ENCODE data around the gene LENG8.

DNA sequence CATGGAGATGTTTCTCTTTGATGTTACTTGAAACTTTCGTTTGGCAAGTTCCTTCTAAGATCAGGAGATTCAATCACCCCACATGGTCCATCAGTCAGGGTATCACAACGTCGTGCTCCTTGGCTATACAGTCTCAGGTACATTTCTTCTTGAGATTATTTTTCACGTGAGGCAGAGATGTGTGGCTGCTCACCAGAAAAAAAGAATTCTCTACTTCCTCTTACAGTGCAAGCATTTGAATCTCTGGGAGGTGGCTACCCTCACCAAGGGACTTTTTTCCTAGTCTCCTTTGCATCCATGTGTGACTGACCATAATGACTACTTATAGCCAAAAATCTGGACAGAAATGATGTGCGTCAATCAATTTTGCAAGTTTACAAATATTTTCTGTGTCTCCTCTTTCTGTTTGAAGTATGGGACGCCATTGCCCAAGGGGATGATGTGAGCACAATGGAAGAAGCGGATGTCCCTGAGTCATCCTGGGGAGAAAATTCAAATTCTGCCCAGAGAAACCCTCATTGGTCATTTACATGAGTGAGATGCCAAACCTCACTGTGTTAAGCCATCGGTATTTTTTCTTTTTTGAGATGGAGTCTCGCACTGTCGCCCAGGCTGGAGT, 45.1 kb downstream of the LENG8 start:
- no peak for TF ChIP-seq EZH2phosphoT487 (IDR thresholded peaks at IDR 0.05; ENCODE audit: borderline replicate concordance, low read depth, low read length)
- TF ChIP-seq, protein P1, sequence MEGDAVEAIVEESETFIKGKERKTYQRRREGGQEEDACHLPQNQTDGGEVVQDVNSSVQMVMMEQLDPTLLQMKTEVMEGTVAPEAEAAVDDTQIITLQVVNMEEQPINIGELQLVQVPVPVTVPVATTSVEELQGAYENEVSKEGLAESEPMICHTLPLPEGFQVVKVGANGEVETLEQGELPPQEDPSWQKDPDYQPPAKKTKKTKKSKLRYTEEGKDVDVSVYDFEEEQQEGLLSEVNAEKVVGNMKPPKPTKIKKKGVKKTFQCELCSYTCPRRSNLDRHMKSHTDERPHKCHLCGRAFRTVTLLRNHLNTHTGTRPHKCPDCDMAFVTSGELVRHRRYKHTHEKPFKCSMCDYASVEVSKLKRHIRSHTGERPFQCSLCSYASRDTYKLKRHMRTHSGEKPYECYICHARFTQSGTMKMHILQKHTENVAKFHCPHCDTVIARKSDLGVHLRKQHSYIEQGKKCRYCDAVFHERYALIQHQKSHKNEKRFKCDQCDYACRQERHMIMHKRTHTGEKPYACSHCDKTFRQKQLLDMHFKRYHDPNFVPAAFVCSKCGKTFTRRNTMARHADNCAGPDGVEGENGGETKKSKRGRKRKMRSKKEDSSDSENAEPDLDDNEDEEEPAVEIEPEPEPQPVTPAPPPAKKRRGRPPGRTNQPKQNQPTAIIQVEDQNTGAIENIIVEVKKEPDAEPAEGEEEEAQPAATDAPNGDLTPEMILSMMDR (conservative IDR thresholded peaks at IDR 0.05; ENCODE audit: low read length): no peak

All from OCI-LY7 (cell line).